ENCODE data around the gene GPR35. TPM values are rescaled to one million over a fixed set of nuclear protein-coding genes. Genes with fewer than 3 reads are reported as not detected.

Gene GPR35
- total RNA-seq, 2 donors from 2014 or later = 3.4 to 5.8 TPM

- ATAC-seq (ENCODE audit: insufficient number of reproducible peaks, low FRiP score, low read depth) (no peak), DNase-seq (ENCODE audit: low spot score) (no peak)
- no peak overlapping the region for H3K27ac ChIP-seq
- no peak overlapping the region for H3K4me3 ChIP-seq
- no peak for TF ChIP-seq CTCF (IDR thresholded peaks at IDR 0.05)
- H3K4me1 ChIP-seq (ENCODE audit: control insufficient read depth in 1 of 2, low read depth in 2 of 2) = no peaks in the 10 kb centered on the region
- no peaks in the 10 kb centered on the region for H3K36me3 ChIP-seq
- H3K27me3 ChIP-seq (replicated peaks; ENCODE audit: insufficient read depth) = no peaks in the 10 kb centered on the region
- H3K9me3 ChIP-seq = no peaks in the 10 kb centered on the region
Measured at GRCh38 chr2:240629968-240630770, 4.9 kb downstream of the GPR35 start.

DNA sequence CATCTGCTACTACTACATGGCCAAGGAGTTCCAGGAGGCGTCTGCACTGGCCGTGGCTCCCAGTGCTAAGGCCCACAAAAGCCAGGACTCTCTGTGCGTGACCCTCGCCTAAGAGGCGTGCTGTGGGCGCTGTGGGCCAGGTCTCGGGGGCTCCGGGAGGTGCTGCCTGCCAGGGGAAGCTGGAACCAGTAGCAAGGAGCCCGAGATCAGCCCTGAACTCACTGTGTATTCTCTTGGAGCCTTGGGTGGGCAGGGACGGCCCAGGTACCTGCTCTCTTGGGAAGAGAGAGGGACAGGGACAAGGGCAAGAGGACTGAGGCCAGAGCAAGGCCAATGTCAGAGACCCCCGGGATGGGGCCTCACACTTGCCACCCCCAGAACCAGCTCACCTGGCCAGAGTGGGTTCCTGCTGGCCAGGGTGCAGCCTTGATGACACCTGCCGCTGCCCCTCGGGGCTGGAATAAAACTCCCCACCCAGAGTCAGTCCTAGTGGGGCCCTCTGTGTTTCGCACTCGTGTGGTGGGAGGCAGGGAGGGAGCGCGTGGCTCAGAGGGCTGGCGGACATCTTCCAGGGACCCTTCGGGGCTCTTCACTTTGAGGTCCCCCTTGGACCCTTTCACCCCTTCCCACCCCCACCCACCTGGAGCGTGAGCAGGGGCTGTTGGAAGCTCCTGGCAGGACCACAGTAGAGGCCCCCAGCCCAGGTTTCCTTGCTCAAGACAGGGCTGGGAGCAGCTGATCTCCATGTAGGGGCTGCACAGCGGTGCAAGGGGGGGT, 5.7 kb downstream of the GPR35 start:
- ATAC-seq (ENCODE audit: insufficient number of reproducible peaks, low FRiP score, low read depth) (no peak), DNase-seq (ENCODE audit: low spot score) (no peak)
- no peaks in the 10 kb centered on the region for H3K36me3 ChIP-seq
- no peaks in the 10 kb centered on the region for H3K9me3 ChIP-seq
- no peak for TF ChIP-seq CTCF (IDR thresholded peaks at IDR 0.05)
- no peak overlapping the region for H3K4me3 ChIP-seq
- no peak overlapping the region for H3K27ac ChIP-seq
- H3K27me3 ChIP-seq (replicated peaks; ENCODE audit: insufficient read depth) = no peaks in the 10 kb centered on the region
- no peaks in the 10 kb centered on the region for H3K4me1 ChIP-seq (ENCODE audit: control insufficient read depth in 1 of 2, low read depth in 2 of 2)

- TF ChIP-seq CTCF (IDR thresholded peaks at IDR 0.05) = no peak
- DNase-seq (ENCODE audit: low spot score) = no peak
Measured at GRCh38 chr2:240631548-240632305, 6.4 kb downstream of the GPR35 start.

DNA sequence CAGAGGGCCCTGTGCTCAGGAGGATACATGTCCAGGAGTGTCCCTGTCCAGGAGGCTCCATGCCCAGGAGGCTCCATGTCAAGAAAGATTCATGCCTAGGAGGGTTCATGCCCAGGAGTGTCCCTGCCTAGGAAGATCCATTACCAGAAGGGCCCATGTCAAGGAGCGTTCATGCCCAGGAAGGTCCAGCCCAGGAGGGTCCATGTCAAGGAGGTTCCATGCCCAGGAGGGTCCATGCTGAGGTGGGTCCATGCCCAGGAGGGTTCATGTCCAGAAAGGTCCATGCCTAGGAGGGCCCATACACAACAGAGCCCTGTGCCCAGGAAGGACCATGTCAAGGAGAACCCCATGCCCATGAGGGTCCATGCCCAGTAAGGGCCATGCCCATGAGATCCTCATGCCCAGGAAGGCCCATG, 7.0 kb downstream of the GPR35 start:
- H3K27ac ChIP-seq = no peak overlapping the region
- no peaks in the 10 kb centered on the region for H3K4me1 ChIP-seq (ENCODE audit: control insufficient read depth in 1 of 2, low read depth in 2 of 2)
- H3K27me3 ChIP-seq (replicated peaks; ENCODE audit: insufficient read depth) = no peaks in the 10 kb centered on the region
- ATAC-seq (ENCODE audit: insufficient number of reproducible peaks, low FRiP score, low read depth) (no peak), DNase-seq (ENCODE audit: low spot score) (no peak)
- H3K4me3 ChIP-seq = no peak overlapping the region
- H3K9me3 ChIP-seq = no peaks in the 10 kb centered on the region
- no peaks in the 10 kb centered on the region for H3K36me3 ChIP-seq
- no peak for TF ChIP-seq CTCF (IDR thresholded peaks at IDR 0.05)

More at GRCh38 chr2:240631548-240632305, 6.4 kb downstream of the GPR35 start:
- Histone ChIP-seq H3K27me3 (replicated peaks; ENCODE audit: insufficient read depth) (no peaks in the 10 kb centered on the region), H3K4me1 (ENCODE audit: control insufficient read depth in 1 of 2, low read depth in 2 of 2) (no peaks in the 10 kb centered on the region), H3K36me3 (no peaks in the 10 kb centered on the region), H3K27ac (no peak overlapping the region), H3K9me3 (no peaks in the 10 kb centered on the region), H3K4me3 (no peak overlapping the region)
- no peak for ATAC-seq (ENCODE audit: insufficient number of reproducible peaks, low FRiP score, low read depth)
